GM18508 (cell line): ENCODE data around the gene SLC7A5.
"Not testable (repeated sequence)": the region's sequence is repeated elsewhere in the genome, so short reads cannot be mapped to it uniquely, and the experiment has no call there.

Experiments
- ATAC-seq: cut with Tn5 transposase; IDR thresholded peaks from one replicate; pipeline ENCODE4 v1.9.1; 2021; ENCODE audit warnings: moderate number of reproducible peaks; ENCODE audit not compliant: insufficient read depth, unreplicated experiment

The SLC7A5 gene

GRCh38 chr16:87889762-87890161 lies 20.5 kb upstream of the SLC7A5 start:
- ATAC-seq: not testable (repeated sequence)

GRCh38 chr16:87888346-87888745 lies 19.0 kb upstream of the SLC7A5 start:
- not testable (repeated sequence) for ATAC-seq

GRCh38 chr16:87887931-87888330 lies 18.6 kb upstream of the SLC7A5 start:
- not testable (repeated sequence) for ATAC-seq

- not testable (repeated sequence) for ATAC-seq
Observed at GRCh38 chr16:87885371-87885967, 16.2 kb upstream of the SLC7A5 start.

DNA sequence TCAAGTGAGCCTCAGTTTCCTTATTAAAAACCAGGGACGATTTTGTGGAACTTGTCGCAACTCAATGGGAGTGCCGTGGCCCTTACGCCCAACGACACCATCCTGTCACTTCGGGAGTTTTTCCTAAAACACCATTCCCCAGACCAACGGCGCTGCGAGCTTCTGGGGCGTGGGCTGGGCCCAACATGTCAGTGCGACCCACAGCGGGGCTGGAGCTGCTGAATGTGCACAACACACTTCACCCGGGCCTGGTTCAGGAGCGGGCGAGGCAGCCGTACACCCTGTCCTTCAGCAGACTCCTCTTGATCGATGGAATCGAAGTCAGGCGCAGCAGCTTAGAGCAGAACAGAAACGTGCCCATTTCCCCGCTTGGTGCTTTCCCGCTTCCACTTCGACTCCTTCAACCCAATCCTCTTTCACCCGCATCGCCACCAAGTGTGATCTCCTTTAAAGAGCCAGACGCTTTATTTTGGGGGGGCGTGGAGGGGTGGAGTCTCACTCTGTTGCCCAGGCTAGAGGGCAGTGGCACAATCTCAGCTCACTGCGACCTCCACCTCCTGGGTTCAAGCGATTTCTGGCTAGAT lies 13.2 kb upstream of the SLC7A5 start:
- ATAC-seq: no peak

GRCh38 chr16:87881324-87882200 lies 12.3 kb upstream of the SLC7A5 start:
- no peak for ATAC-seq

GRCh38 chr16:87880117-87880696 lies 10.9 kb upstream of the SLC7A5 start:
- no peak for ATAC-seq

- ATAC-seq: not testable (repeated sequence)
Observed at GRCh38 chr16:87879411-87880013, 10.2 kb upstream of the SLC7A5 start.

- ATAC-seq: no peak
Observed at GRCh38 chr16:87878704-87879103, 9.4 kb upstream of the SLC7A5 start.

GRCh38 chr16:87877942-87878507 lies 8.7 kb upstream of the SLC7A5 start:
- no peak for ATAC-seq

DNA sequence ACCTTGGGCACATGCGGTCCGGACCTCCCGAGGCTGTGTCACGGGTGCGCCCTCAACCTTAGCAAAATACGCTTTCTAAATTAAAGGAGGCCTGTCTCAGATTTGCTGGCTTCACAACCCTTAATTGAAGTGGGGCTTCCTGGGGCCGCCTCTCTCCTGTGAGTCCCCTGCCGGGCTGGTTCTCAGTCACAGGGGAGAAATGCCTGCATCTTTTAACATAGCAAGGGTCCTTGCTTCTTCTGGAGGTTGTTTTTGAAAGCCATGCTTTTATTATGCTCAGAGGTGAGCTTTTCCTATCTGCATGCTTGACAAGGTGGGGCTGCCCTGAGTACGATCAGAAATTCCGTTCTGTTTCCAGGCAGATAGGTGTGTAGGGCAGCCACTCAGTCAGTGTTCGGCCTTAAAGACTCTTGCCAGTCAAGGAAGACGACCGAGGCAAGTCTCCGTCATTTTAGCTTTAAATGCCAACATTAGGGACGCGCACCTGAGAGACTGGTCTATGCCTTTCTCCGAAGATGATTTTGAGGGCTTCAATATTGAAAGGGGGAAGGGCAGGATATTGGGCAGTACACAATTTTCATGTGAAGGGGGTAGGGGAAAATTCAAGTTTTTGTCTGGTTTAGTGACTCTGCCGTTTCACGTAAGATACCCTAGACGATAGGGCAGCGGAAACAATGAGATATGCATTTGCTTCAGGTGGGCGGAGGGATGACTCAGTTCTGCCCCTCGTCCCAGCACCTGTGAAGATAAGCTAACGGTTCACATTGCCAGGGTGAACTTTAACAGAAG lies 5.5 kb upstream of the SLC7A5 start:
- no peak for ATAC-seq

DNA sequence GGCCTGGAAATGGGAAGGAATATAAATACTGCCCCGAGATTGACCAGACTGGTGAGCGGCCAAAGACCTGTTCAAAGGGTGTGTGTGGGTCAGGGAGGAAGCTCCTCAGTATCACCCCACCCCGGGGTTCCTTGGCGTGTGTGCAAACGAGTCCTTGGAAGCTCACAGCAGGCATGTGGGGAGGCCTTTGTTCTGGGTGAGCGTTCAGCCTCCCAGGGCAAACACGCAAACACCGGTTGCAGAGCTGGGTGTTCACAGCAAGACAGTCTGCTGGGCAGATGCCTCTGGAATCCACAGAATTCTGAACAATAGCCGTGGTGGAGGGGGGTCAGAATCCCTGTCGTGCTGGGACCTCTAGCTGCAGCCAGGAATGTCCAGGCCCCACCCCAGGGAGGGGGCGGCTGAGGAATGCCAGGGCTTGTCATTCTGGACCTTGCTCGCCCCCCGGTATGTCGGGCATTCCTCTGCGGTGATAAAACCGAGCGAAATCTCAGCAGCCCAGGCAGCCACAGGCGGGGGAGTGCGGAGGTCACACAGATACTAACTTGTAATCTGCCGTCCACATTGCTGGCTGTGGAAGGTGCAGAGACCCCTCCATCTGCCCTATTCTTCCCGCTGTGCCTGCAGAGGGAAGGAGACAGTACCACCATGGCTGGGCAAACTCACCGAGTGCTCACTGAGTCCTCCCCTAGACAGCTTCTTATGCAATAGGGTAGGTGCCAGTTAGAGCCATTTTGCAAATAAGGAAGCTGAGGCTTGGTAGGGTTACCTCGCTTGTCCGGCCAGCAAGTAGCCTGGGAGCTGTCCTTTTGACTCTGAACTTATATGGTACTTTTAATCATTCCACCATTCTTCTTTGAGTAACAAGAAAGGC lies 1.3 kb upstream of the SLC7A5 start:
- not testable (repeated sequence) for ATAC-seq

DNA sequence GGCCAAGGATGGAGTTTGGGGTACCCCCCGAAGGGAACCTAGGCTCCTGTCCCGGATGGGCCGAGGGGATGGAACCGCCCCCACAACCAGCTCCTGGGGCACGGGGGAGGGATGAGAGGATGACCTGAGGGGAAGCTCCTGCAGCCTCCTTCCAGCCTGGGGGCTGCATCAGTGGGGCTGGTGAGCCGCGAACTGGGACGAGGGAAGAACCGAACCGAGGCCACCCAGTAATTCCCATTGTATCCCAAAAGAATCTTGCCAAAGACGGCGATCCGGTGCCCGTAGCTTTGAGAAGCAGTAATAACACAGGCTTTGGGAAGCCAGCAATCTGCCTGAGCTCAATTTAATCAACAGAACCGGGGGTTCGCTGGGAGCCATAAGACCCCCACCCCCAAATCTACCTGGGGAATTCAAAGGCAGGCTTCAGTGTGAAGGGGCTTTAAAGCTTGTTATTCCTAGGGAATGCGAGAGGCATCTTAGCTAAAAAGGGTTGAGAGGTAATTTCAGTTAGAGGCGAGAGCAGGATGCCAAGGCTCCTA lies 641 bp upstream of the SLC7A5 start:
- not testable (repeated sequence) for ATAC-seq

GRCh38 chr16:87868254-87869029 lies 865 bp downstream of the SLC7A5 start:
- not testable (repeated sequence) for ATAC-seq

DNA sequence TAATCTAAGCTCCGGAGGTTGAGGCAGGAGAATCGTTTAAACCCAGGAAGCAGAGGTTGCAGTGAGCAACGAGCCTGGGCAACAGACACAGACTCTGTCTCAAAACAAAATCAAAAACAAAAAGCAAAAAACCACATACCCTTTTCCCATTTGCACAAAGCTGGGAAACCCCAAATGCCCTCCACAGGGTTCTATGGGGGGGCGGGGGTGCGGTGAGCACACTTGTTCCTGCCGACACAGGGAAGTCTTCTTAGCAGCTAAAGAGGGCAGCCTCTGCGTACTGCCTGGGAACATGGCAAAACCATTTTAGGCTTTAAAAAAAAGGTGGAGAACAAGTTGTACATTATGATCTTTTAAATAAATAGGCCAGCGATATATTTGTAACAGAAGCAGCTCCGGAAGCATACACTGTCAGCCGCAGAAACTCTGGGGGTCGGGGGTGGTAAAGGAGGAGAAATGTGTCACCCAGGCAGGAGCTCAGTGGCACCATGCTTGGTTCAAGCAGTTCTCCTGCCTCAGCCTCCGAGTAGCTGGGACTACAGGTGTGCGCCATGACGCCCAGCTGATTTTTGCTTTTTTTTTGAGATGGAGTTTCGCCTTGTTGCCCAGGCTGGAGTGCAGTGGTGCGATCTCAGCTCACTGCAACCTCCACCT lies 3.3 kb downstream of the SLC7A5 start:
- ATAC-seq: not testable (repeated sequence)

- no peak for ATAC-seq
Observed at GRCh38 chr16:87864331-87864989, 4.8 kb downstream of the SLC7A5 start.

- not testable (repeated sequence) for ATAC-seq
Observed at GRCh38 chr16:87863327-87863635, 6.0 kb downstream of the SLC7A5 start.
